Measurements from ENCODE around the gene RABGAP1L. TPM values are rescaled to one million over a fixed set of nuclear protein-coding genes. Genes with fewer than 3 reads are reported as not detected.

RABGAP1L gene
- total and polyA plus RNA-seq, 11 donors, result 18.6 to 195 (median 98.4) TPM

DNA sequence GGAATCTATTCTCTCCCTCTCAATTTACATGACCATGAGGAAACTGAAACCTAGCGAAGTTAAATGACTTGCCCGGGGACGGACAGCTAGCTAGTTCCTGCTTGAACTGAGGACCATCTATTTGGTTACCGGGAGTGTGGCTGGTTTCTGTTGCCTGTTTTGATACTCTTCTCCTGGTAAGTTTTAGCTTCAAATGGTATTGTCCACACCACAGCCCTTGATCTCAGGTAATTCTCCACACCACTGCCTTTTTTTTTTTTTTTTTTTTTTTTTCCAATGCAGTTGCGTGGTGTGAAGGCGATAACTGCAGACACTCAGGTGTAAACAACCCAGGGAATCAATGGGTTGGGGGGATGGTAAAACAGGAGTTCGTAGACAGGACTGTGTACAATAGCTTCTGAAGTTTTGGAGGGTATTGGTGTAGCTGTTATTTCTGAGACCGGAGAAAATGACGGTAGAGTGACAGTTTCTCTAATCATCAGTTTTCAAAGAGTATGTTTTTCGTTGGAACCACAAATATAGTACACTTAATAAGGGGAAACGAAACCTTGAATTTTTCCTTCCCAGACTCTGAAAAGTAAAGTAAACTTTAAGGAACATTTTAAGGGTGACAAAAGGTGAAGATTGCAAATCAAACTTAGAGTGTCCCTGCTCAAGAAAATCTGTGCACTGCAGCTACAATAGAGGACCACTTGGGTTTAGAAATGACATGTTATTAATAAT lies 715.2 kb downstream of the RABGAP1L start:
- H3K4me3 ChIP-seq, result peak overlapping the region in 7 of 12 donors; percentile 6 to 48 (median 35)
- H3K36me3 ChIP-seq, result no peaks in the 10 kb centered on the region
- H3K4me1 ChIP-seq, result peaks cover 0 to 15% (median 0%) of the 10 kb centered on the region in 12 donors
- H3K27me3 ChIP-seq, result no peaks in the 10 kb centered on the region
- ATAC-seq (no peak), DNase-seq (no peak)
- intact Hi-C loops (cut with DNase I), result no loop called here
- H3K9me3 ChIP-seq, result no peaks in the 10 kb centered on the region
- TF ChIP-seq, protein P1, sequence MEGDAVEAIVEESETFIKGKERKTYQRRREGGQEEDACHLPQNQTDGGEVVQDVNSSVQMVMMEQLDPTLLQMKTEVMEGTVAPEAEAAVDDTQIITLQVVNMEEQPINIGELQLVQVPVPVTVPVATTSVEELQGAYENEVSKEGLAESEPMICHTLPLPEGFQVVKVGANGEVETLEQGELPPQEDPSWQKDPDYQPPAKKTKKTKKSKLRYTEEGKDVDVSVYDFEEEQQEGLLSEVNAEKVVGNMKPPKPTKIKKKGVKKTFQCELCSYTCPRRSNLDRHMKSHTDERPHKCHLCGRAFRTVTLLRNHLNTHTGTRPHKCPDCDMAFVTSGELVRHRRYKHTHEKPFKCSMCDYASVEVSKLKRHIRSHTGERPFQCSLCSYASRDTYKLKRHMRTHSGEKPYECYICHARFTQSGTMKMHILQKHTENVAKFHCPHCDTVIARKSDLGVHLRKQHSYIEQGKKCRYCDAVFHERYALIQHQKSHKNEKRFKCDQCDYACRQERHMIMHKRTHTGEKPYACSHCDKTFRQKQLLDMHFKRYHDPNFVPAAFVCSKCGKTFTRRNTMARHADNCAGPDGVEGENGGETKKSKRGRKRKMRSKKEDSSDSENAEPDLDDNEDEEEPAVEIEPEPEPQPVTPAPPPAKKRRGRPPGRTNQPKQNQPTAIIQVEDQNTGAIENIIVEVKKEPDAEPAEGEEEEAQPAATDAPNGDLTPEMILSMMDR (IDR thresholded peaks at IDR 0.05), result no peak
- TF ChIP-seq POLR2A (IDR thresholded peaks at IDR 0.05), result no peak
- 70 to 76% (median 72%) methylated on average over 11 of the region's 11 CpGs for WGBS, 4 donors
- H3K27ac ChIP-seq, result peak overlapping the region in 1 of 12 donors; percentile 33

DNA sequence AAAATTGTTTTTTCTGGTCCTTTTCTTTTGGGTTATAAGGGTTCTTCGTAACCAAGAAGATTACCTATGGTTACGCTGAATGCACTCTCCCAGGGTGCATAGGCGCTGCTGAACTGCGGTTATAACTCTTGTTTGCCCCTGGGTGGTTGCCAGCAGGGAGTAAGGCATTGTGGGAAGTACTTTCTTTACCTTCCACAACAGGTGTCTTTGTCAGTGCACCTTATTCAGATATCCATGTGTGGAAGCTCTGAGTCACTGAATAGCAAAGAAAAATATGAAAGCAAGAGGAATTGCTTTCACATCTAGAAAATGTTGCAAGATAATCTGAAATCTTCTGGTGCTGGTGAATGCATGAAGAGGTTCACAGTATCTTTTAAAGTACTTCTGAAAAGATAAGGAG lies 716.0 kb downstream of the RABGAP1L start:
- no peaks in the 10 kb centered on the region for H3K9me3 ChIP-seq
- no peaks in the 10 kb centered on the region for H3K36me3 ChIP-seq
- DNase-seq (no peak), ATAC-seq (no peak)
- intact Hi-C loops (cut with DNase I), result no loop called here
- TF ChIP-seq POLR2A (IDR thresholded peaks at IDR 0.05), result no peak
- TF ChIP-seq, protein P1 (IDR thresholded peaks at IDR 0.05), result no peak
- WGBS, 4 donors, result 81 to 87% (median 85%) methylated on average over 4 of the region's 4 CpGs
- H3K4me3 ChIP-seq, result peak overlapping the region in 3 of 12 donors; percentile 35 to 48 (median 37)
- H3K27me3 ChIP-seq, result no peaks in the 10 kb centered on the region
- peaks cover 0 to 15% (median 0%) of the 10 kb centered on the region in 12 donors for H3K4me1 ChIP-seq
- no peak overlapping the region for H3K27ac ChIP-seq

DNA sequence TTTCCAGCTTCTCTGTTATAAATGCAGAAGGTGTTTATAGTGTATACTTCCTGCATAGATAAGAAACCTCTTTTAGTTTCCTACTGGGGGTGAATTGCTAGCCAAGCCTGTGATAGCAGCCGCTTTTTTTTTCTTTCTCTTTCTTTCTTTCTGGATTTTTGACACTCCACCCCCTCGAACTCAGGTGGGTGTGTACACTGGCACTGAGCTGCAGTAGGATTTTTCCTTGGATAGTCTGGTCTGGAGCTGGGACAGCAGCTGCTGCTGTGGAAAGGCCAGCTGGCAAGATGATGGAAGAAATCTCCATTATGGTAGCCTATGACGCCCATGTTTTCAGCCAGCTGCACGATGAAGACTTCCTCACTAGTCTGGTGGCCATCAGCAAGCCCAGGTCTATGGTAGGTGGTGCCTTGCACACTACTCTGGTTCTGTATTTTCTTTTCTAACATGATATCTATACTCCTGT lies 717.9 kb downstream of the RABGAP1L start:
- Histone ChIP-seq H3K36me3 (no peaks in the 10 kb centered on the region), H3K4me3 (peak overlapping the region in 2 of 12 donors; percentile 6 to 30), H3K27ac (no peak overlapping the region)

DNA sequence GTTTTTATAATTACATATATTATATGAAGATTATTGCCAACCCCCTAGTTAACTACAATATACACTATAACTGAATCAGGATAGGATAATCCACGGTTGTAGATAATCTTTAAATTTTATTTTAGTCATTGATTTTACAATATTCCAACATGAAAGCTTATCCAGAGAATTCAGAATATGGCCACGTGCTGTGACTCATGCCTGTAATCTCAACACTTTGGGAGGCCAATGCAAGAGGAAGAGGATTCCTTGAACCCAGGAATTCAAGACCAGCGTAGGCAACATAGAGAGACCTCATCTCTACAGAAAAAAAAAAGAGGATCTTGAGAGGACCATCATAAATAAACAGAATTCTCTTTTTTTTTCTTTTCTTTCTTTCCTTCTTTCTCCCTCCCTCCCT lies 720.9 kb downstream of the RABGAP1L start:
- peaks cover 0 to 28% (median 14%) of the 10 kb centered on the region in 12 donors for H3K4me1 ChIP-seq
- H3K4me3 ChIP-seq, result no peak overlapping the region
- no peak for ATAC-seq
- no peak overlapping the region for H3K27ac ChIP-seq
- TF ChIP-seq POLR2A (IDR thresholded peaks at IDR 0.05), result no peak
- TF ChIP-seq, protein P1 (IDR thresholded peaks at IDR 0.05), result no peak
- DNase-seq, result no peak
- H3K9me3 ChIP-seq, result no peaks in the 10 kb centered on the region
- H3K27me3 ChIP-seq, result no peaks in the 10 kb centered on the region
- no peaks in the 10 kb centered on the region for H3K36me3 ChIP-seq
- WGBS, 4 donors, result 86 to 96% (median 93%) methylated on average over 3 of the region's 3 CpGs
- intact Hi-C loops (cut with DNase I), result loop anchor here in 2 of 10 donors (10.0 kb wide), 1 partner anchor 105 kb away; no protein-coding TSS in a partner anchor

More for the DNA sequence above, 717.9 kb downstream of the RABGAP1L start:
- TF ChIP-seq, protein P1 (IDR thresholded peaks at IDR 0.05), result no peak
- TF ChIP-seq POLR2A (IDR thresholded peaks at IDR 0.05), result no peak
- intact Hi-C loops (cut with DNase I), result no loop called here
- H3K27me3 ChIP-seq, result no peaks in the 10 kb centered on the region
- WGBS, 4 donors, result 60 to 72% (median 65%) methylated on average over 4 of the region's 4 CpGs
- DNase-seq, result peak in 2 of 5 donors; percentile 10 to 30
- H3K4me1 ChIP-seq, result peaks cover 0 to 15% (median 0%) of the 10 kb centered on the region in 12 donors
- no peaks in the 10 kb centered on the region for H3K9me3 ChIP-seq
- peak in 3 of 4 donors; percentile 36 to 77 (median 74) for ATAC-seq
